Stimulated activated naive CD8-positive, alpha-beta T cell treated with anti-CD3 and anti-CD28 coated beads, Interleukin-15, Interleukin-2, amounts not matched to agents 100 ng/mL and 50 ng/mL, for 24 hours (primary cell): ENCODE measurements around the gene CDC42BPG.

Source experiments
- H3K27ac Mint-ChIP-seq: one replicate; pipeline ENCODE4 v1.8.0; 2021; ENCODE audit warnings: mild to moderate bottlenecking, mixed read lengths
- H3K27me3 Mint-ChIP-seq: one replicate; pipeline ENCODE4 v1.8.0; 2021; ENCODE audit warnings: mixed read lengths
- H3K36me3 Mint-ChIP-seq: one replicate; pipeline ENCODE4 v1.8.0; 2021; ENCODE audit warnings: low read depth, mixed read lengths
- H3K4me1 Mint-ChIP-seq: one replicate; pipeline ENCODE4 v1.8.0; 2021; ENCODE audit warnings: low read depth, mixed read lengths
- H3K4me3 Mint-ChIP-seq: one replicate; pipeline ENCODE4 v1.8.0; 2021; ENCODE audit warnings: mild to moderate bottlenecking, mixed read lengths
- H3K9me3 Mint-ChIP-seq: one replicate; pipeline ENCODE4 v1.8.0; 2021; ENCODE audit warnings: mixed read lengths

CDC42BPG gene

DNA sequence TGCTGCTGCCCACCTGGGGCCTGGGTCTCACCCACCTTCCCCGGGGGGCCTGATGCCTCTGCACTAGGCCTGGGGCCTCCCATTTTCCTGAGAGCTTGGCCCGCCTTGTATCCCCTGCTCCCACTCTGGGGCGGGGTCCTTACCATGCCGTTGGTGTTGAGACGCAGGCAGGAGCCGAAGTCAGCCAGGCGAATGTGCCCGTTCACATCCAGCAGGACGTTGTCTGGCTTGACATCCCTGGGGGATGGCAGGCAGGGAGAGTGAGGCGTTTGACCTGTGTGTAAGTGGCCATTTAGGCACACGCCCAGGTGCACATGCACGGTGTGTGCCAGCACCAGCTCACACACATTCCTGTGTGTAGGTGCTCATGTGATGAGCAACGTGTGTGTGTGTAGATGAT lies 5.1 kb downstream of the CDC42BPG start:
- H3K9me3 Mint-ChIP-seq, result no peaks in the 10 kb centered on the region
- no peak overlapping the region for H3K4me3 Mint-ChIP-seq
- no peaks in the 10 kb centered on the region for H3K27me3 Mint-ChIP-seq
- H3K4me1 Mint-ChIP-seq, result peaks cover 10% of the 10 kb centered on the region
- H3K36me3 Mint-ChIP-seq, result no peaks in the 10 kb centered on the region
- no peak overlapping the region for H3K27ac Mint-ChIP-seq

- Mint-ChIP-seq H3K27me3 (no peaks in the 10 kb centered on the region), H3K27ac (no peak overlapping the region), H3K4me3 (no peak overlapping the region), H3K36me3 (no peaks in the 10 kb centered on the region), H3K4me1 (peaks cover 7% of the 10 kb centered on the region), H3K9me3 (no peaks in the 10 kb centered on the region)
Observed at GRCh38 chr11:64838600-64839334, 5.7 kb downstream of the CDC42BPG start.

DNA sequence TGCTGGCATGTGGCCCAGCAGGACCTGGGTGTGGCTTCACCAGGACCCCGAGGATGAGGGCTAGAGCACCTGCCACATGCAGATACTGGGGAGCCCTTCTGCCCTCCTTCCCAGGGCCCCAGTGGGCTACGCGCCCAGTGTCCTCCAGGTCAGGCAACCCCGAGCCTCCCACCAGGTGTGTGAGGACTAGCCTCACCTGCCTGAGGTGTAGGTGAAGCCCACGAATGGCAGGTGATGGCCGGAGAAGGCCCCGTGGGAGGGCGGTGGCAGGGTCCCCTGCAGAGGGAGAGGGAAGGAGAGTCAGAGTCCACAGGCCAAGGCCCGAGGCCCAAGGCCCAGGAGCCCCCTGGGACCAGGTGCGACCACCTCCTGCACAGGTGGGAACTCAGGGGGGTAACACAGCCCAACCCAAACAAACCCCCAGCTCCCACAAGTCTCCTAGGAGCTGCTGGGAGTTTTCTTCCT lies 6.5 kb downstream of the CDC42BPG start:
- H3K27ac Mint-ChIP-seq, result no peak overlapping the region
- H3K36me3 Mint-ChIP-seq, result no peaks in the 10 kb centered on the region
- no peaks in the 10 kb centered on the region for H3K9me3 Mint-ChIP-seq
- H3K27me3 Mint-ChIP-seq, result no peaks in the 10 kb centered on the region
- peaks cover under 1% of the 10 kb centered on the region for H3K4me1 Mint-ChIP-seq
- no peak overlapping the region for H3K4me3 Mint-ChIP-seq

DNA sequence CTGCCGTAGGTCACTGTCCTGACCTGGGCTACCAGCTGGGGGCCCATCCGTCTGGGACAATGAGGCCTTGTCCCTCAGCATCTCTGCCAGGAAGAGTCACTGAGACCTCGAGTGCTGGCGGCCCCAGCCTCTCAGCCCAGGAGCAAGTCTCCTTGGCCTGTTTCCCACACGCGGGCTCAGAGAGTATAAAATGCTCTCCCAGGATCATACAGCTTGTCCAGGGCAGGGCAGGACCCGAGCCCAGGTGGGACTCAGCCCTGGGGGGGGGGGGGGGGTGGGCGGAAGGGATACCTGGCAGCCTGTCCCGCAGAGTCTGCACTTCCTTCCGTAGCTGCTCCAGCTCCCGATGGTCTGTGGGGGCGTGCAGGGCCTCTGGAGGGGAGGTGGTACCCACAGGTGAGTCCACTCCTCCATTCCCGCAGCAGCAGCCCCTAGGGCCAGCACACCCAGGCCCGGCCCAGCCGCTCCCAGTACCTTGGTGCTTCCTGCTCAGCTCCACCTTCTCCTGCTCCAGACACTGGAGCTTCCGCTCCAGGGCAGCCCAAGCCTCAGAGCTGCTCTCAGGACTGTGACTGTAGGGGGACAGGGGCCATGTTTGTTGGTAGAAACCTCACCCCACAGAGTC lies 7.9 kb downstream of the CDC42BPG start:
- H3K27ac Mint-ChIP-seq, result no peak overlapping the region
- H3K36me3 Mint-ChIP-seq, result no peaks in the 10 kb centered on the region
- no peaks in the 10 kb centered on the region for H3K4me1 Mint-ChIP-seq
- H3K4me3 Mint-ChIP-seq, result no peak overlapping the region
- H3K9me3 Mint-ChIP-seq, result no peaks in the 10 kb centered on the region
- no peaks in the 10 kb centered on the region for H3K27me3 Mint-ChIP-seq

- Mint-ChIP-seq H3K36me3 (no peaks in the 10 kb centered on the region), H3K4me1 (no peaks in the 10 kb centered on the region), H3K27ac (no peak overlapping the region), H3K4me3 (no peak overlapping the region), H3K27me3 (no peaks in the 10 kb centered on the region), H3K9me3 (no peaks in the 10 kb centered on the region)
Observed at GRCh38 chr11:64835616-64836447, 8.6 kb downstream of the CDC42BPG start.

DNA sequence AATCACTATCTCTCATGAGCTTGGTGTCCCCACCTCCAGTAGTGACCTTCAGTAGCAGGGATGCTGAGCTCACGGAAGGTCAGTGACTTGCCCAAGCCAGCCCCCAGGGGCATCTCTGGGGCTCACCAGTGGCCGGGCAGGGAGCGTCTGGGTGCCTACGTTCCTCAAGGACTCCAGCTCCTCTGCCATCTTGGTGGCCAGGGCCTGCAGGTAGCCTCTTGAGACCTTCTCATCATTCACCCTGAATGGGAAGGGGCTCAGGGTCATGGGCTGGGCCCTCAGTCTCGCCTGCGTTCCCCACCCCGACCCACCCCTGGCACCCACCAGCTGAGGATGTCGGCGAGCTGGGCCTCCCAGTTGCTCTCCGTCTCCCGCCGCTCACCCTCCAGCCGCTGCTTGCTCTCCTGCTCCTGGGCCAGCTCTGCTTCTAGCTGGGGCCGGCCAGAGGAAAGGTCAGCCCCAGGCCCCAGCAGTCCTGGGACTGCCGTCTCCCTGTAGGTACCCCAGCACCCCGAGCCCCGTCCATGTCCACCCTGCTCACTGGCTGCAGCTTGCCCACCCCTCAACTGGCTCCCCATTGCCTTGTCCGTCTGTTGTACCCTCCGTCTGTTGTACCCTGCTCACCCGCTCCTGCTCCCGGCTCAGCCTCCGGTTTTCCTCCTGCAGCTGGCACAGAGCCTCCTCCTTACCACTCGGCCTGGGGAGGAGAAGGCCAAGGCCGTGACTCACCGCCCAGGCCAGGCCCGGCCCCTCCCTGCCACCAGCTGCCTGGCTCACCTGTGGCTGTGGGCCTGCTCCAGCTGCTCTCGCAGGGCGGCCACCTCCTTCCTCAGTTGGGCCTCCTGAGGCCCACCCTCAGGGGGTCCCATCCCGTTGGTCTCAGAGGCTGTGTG lies 9.5 kb downstream of the CDC42BPG start:
- Mint-ChIP-seq H3K27me3 (no peaks in the 10 kb centered on the region), H3K27ac (no peak overlapping the region), H3K9me3 (no peaks in the 10 kb centered on the region), H3K36me3 (no peaks in the 10 kb centered on the region), H3K4me3 (no peak overlapping the region), H3K4me1 (no peaks in the 10 kb centered on the region)

- no peaks in the 10 kb centered on the region for H3K27me3 Mint-ChIP-seq
- no peak overlapping the region for H3K4me3 Mint-ChIP-seq
- no peaks in the 10 kb centered on the region for H3K4me1 Mint-ChIP-seq
Observed at GRCh38 chr11:64834031-64834722, 10.3 kb downstream of the CDC42BPG start.

DNA sequence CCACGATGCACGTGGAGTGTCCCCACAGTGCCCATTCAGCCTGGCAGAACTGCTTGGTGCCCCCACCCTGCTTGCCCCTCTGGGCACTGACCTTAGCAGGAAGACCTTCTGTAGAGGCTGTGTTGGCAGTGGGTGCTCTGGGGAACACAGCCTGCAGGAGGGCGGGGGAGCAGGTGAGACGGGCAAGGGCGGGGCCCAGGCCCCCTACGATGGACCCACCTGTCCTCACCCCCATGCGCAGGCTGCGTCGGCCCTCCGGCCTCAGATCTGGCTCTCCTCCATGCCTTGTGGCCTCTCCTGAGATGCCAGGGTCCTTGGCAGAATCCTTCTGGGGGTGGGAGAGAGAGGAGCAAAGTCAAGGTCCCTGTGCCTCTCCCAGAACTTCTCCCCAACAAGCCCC lies 10.9 kb downstream of the CDC42BPG start:
- Mint-ChIP-seq H3K4me3 (no peak overlapping the region), H3K27me3 (no peaks in the 10 kb centered on the region), H3K9me3 (no peaks in the 10 kb centered on the region), H3K27ac (no peak overlapping the region), H3K36me3 (no peaks in the 10 kb centered on the region), H3K4me1 (no peaks in the 10 kb centered on the region)

More at GRCh38 chr11:64834031-64834722, 10.3 kb downstream of the CDC42BPG start:
- H3K36me3 Mint-ChIP-seq, result no peaks in the 10 kb centered on the region
- H3K27ac Mint-ChIP-seq, result no peak overlapping the region
- no peaks in the 10 kb centered on the region for H3K9me3 Mint-ChIP-seq

GRCh38 chr11:64833198-64833502 lies 11.3 kb downstream of the CDC42BPG start:
- H3K27ac Mint-ChIP-seq, result no peak overlapping the region
- H3K4me1 Mint-ChIP-seq, result no peaks in the 10 kb centered on the region
- H3K36me3 Mint-ChIP-seq, result no peaks in the 10 kb centered on the region

GRCh38 chr11:64832467-64833197 lies 11.8 kb downstream of the CDC42BPG start:
- Mint-ChIP-seq H3K4me3 (no peak overlapping the region), H3K4me1 (no peaks in the 10 kb centered on the region), H3K27me3 (no peaks in the 10 kb centered on the region), H3K27ac (no peak overlapping the region), H3K36me3 (no peaks in the 10 kb centered on the region), H3K9me3 (no peaks in the 10 kb centered on the region)

More at GRCh38 chr11:64833198-64833502, 11.3 kb downstream of the CDC42BPG start:
- no peaks in the 10 kb centered on the region for H3K27me3 Mint-ChIP-seq
- no peaks in the 10 kb centered on the region for H3K9me3 Mint-ChIP-seq
- no peak overlapping the region for H3K4me3 Mint-ChIP-seq

GRCh38 chr11:64831411-64831891 lies 13.0 kb downstream of the CDC42BPG start:
- no peaks in the 10 kb centered on the region for H3K36me3 Mint-ChIP-seq
- no peak overlapping the region for H3K27ac Mint-ChIP-seq
- H3K4me3 Mint-ChIP-seq, result no peak overlapping the region
- no peaks in the 10 kb centered on the region for H3K9me3 Mint-ChIP-seq
- no peaks in the 10 kb centered on the region for H3K27me3 Mint-ChIP-seq
- no peaks in the 10 kb centered on the region for H3K4me1 Mint-ChIP-seq

- H3K4me3 Mint-ChIP-seq, result no peak overlapping the region
- H3K9me3 Mint-ChIP-seq, result no peaks in the 10 kb centered on the region
- H3K36me3 Mint-ChIP-seq, result no peaks in the 10 kb centered on the region
- H3K27me3 Mint-ChIP-seq, result no peaks in the 10 kb centered on the region
- H3K4me1 Mint-ChIP-seq, result no peaks in the 10 kb centered on the region
- H3K27ac Mint-ChIP-seq, result no peak overlapping the region
Observed at GRCh38 chr11:64829536-64830251, 14.8 kb downstream of the CDC42BPG start.

DNA sequence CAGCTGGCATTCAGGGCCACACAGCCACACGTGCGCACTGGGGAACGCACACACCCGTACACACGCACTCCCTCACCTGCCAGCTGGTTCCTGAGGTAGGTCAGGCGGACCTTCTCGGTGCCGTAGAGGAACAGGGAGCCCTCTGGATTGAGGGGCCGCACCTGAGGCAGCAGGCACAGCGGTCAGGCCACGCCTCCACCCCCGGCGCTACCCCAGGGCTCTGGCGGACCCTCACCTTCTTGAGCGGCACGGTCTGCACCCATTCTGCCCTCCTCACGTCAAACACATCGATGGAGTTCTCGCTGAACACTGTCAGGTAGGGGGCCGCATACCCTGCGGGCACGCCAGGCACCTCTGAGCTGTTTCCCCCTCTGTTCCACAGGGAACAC lies 17.0 kb downstream of the CDC42BPG start:
- H3K4me1 Mint-ChIP-seq, result no peaks in the 10 kb centered on the region
- H3K9me3 Mint-ChIP-seq, result no peaks in the 10 kb centered on the region
- H3K27ac Mint-ChIP-seq, result no peak overlapping the region
- H3K36me3 Mint-ChIP-seq, result no peaks in the 10 kb centered on the region
- H3K27me3 Mint-ChIP-seq, result no peaks in the 10 kb centered on the region
- no peak overlapping the region for H3K4me3 Mint-ChIP-seq
